Measurements from ENCODE around the gene TIMP3. TPM values are rescaled to one million over a fixed set of nuclear protein-coding genes. Genes with fewer than 3 reads are reported as not detected.

The TIMP3 gene
- polyA plus RNA-seq, 1 of the 3 experiments (the other 2 are of a cell fraction): 26.1 TPM

DNA sequence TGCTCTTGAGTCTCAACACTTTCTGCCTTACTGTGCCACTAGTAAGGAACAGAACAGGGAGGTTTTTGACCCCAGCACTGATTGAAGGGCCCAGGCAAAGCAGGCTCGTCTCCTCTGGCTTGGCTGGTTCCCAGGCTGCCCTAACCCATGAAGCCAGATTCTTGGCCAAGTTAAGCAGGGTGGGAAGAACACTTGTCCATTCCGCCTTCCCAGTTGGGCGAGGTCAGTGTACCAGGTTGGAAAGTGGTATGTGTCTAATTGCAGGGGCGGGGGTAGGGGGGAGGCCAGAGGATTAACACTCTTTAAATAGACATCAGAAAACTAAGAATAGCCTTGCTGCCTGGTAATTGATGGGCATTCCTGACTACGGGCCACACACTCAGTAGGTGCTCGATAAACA, 14.4 kb downstream of the TIMP3 start:
- peaks cover 0 to 6% of the 10 kb centered on the region in 2 experiments; a peak in 1 of 4 replicates for H3K4me1 ChIP-seq (ENCODE audit: control insufficient read depth in 1 of 2, insufficient read depth in 2 of 2, low read depth in 1 of 2, low read length in 1 of 2)
- H3K79me2 ChIP-seq (ENCODE audit: insufficient read depth): peaks cover 2% of the 10 kb centered on the region; the same call in 1 of the 2 replicates
- no peaks in the 10 kb centered on the region for H3K9me3 ChIP-seq
- DNase-seq: no peak
- H3K9me2 ChIP-seq: no peaks in the 10 kb centered on the region
- whole genome bisulfite sequencing (ENCODE audit: low lambda C conversion rate): 74% methylated on average over 6 of the region's 6 CpGs
- no peaks in the 10 kb centered on the region for H3K36me3 ChIP-seq (replicated peaks in 1 of 2; ENCODE audit: control insufficient read depth in 1 of 2, insufficient read depth in 2 of 2, low read length in 1 of 2)
- TF ChIP-seq, protein P1, sequence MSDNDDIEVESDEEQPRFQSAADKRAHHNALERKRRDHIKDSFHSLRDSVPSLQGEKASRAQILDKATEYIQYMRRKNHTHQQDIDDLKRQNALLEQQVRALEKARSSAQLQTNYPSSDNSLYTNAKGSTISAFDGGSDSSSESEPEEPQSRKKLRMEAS (IDR thresholded peaks at IDR 0.05; ENCODE audit: low read depth): no peak
- no peaks in the 10 kb centered on the region for H3K27me3 ChIP-seq (ENCODE audit: insufficient read depth)
- no peak overlapping the region for H3K4me3 ChIP-seq (ENCODE audit: low read depth in 2 of 2, low read length in 1 of 2)
- no peak overlapping the region for H2AFZ ChIP-seq (ENCODE audit: low read depth)
- ChIA-PET CTCF (interaction anchor here (1.3 to 3.0 kb wide), 5 partner anchors 10 to 44 kb away, joined by 3 to 9 read pairs (median 6); no protein-coding TSS in a partner anchor), POLR2A (no interaction called here)
- H3K4me2 ChIP-seq: no peak overlapping the region
- H3F3A ChIP-seq (replicated peaks; ENCODE audit: insufficient read depth): no peaks in the 10 kb centered on the region
- no peak overlapping the region for H3K9ac ChIP-seq
- H4K20me1 ChIP-seq (ENCODE audit: insufficient read depth): no peaks in the 10 kb centered on the region
- H3K27ac ChIP-seq (ENCODE audit: low read depth in 2 of 2, low read length in 1 of 2): no peak overlapping the region

DNA sequence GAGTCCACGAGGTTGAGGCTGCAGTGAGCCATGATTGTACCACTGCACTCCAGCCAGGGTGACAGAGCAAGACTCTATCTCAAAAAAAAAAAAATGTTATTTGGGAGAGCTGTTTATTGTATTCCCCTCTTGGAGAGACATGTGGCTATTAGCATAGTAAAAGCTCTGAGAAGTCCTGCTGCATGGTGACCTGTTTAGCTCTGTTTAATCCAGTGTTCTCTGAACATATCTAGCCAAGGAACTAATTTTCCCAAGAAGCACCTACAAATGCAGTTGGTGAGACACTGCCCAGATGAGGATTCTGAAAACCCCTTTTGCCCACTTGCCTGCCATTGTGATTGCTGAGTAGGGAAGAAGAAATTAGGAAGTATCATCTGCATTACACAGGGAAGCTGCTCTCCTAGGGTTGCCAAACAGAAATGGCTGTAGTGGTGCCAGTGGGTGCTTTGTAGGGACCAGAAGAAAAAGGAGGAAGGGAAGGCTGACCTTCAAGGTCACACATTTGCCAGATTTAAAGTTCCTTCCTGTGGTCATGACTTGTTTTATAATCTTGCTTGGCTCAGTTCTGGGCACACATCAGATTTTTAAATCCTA, 15.7 kb downstream of the TIMP3 start:
- ChIA-PET CTCF (interaction anchor here (1.3 to 3.0 kb wide), 3 partner anchors 9 to 169 kb away, joined by 3 to 7 read pairs (median 7); no protein-coding TSS in a partner anchor), POLR2A (no interaction called here)
- Histone ChIP-seq H3K4me3 (ENCODE audit: low read depth in 2 of 2, low read length in 1 of 2) (no peak overlapping the region), H3K4me2 (no peak overlapping the region), H3K9me2 (no peaks in the 10 kb centered on the region), H4K20me1 (ENCODE audit: insufficient read depth) (0 out of 2 replicates have a peak, but pooled peaks cover 2% of the 10 kb centered on the region), H3K27ac (ENCODE audit: low read depth in 2 of 2, low read length in 1 of 2) (no peak overlapping the region), H3K9me3 (no peaks in the 10 kb centered on the region), H3K9ac (no peak overlapping the region), H3K79me2 (ENCODE audit: insufficient read depth) (peaks cover 2% of the 10 kb centered on the region; the same call in 1 of the 2 replicates), H2AFZ (ENCODE audit: low read depth) (no peak overlapping the region), H3K4me1 (ENCODE audit: control insufficient read depth in 1 of 2, insufficient read depth in 2 of 2, low read depth in 1 of 2, low read length in 1 of 2) (peaks cover 0 to 14% of the 10 kb centered on the region in 2 experiments; a peak in 1 of 4 replicates), H3K27me3 (ENCODE audit: insufficient read depth) (no peaks in the 10 kb centered on the region), H3F3A (replicated peaks; ENCODE audit: insufficient read depth) (no peaks in the 10 kb centered on the region), H3K36me3 (replicated peaks in 1 of 2; ENCODE audit: control insufficient read depth in 1 of 2, insufficient read depth in 2 of 2, low read length in 1 of 2) (no peaks in the 10 kb centered on the region)
- TF ChIP-seq NFIC (IDR thresholded peaks at IDR 0.05; ENCODE audit: borderline replicate concordance) (no peak), SMC3 (IDR thresholded peaks at IDR 0.05; ENCODE audit: low read depth, low read length) (no peak), SIN3A (IDR thresholded peaks at IDR 0.05; ENCODE audit: borderline replicate concordance, low read depth, low read length) (no peak), FOXJ3 (CRISPR knock-in tag; IDR thresholded peaks at IDR 0.05) (no peak), POLR2AphosphoS5 (IDR thresholded peaks at IDR 0.05; ENCODE audit: low read depth, low read length) (no peak), MEF2A (IDR thresholded peaks at IDR 0.05; ENCODE audit: borderline replicate concordance, low read depth) (no peak), FOXM1 (IDR thresholded peaks at IDR 0.05; ENCODE audit: low read depth) (no peak), RAD21 (IDR thresholded peaks at IDR 0.05; ENCODE audit: low read length) (no peak), EZH2phosphoT487 (IDR thresholded peaks at IDR 0.05; ENCODE audit: borderline replicate concordance, low read depth) (no peak), FOSL2 (IDR thresholded peaks at IDR 0.05; ENCODE audit: borderline replicate concordance, low read depth) (no peak), EP300 (IDR thresholded peaks at IDR 0.05; ENCODE audit: borderline replicate concordance in 1 of 2, low read depth in 1 of 2, low read length in 1 of 2) (no peak)
- TF ChIP-seq, protein P2, sequence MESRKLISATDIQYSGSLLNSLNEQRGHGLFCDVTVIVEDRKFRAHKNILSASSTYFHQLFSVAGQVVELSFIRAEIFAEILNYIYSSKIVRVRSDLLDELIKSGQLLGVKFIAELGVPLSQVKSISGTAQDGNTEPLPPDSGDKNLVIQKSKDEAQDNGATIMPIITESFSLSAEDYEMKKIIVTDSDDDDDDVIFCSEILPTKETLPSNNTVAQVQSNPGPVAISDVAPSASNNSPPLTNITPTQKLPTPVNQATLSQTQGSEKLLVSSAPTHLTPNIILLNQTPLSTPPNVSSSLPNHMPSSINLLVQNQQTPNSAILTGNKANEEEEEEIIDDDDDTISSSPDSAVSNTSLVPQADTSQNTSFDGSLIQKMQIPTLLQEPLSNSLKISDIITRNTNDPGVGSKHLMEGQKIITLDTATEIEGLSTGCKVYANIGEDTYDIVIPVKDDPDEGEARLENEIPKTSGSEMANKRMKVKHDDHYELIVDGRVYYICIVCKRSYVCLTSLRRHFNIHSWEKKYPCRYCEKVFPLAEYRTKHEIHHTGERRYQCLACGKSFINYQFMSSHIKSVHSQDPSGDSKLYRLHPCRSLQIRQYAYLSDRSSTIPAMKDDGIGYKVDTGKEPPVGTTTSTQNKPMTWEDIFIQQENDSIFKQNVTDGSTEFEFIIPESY (IDR thresholded peaks at IDR 0.05; ENCODE audit: borderline replicate concordance, low read depth): no peak
- TF ChIP-seq, protein P1 (IDR thresholded peaks at IDR 0.05; ENCODE audit: low read depth): no peak
- TF ChIP-seq, protein P3, sequence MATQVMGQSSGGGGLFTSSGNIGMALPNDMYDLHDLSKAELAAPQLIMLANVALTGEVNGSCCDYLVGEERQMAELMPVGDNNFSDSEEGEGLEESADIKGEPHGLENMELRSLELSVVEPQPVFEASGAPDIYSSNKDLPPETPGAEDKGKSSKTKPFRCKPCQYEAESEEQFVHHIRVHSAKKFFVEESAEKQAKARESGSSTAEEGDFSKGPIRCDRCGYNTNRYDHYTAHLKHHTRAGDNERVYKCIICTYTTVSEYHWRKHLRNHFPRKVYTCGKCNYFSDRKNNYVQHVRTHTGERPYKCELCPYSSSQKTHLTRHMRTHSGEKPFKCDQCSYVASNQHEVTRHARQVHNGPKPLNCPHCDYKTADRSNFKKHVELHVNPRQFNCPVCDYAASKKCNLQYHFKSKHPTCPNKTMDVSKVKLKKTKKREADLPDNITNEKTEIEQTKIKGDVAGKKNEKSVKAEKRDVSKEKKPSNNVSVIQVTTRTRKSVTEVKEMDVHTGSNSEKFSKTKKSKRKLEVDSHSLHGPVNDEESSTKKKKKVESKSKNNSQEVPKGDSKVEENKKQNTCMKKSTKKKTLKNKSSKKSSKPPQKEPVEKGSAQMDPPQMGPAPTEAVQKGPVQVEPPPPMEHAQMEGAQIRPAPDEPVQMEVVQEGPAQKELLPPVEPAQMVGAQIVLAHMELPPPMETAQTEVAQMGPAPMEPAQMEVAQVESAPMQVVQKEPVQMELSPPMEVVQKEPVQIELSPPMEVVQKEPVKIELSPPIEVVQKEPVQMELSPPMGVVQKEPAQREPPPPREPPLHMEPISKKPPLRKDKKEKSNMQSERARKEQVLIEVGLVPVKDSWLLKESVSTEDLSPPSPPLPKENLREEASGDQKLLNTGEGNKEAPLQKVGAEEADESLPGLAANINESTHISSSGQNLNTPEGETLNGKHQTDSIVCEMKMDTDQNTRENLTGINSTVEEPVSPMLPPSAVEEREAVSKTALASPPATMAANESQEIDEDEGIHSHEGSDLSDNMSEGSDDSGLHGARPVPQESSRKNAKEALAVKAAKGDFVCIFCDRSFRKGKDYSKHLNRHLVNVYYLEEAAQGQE (IDR thresholded peaks at IDR 0.05; ENCODE audit: low read depth, low read length): no peak
- DNase-seq: no peak
- WGBS (ENCODE audit: low lambda C conversion rate): 75% methylated on average over 1 of the region's 1 CpG

All from SK-N-SH (cell line).